Measurements from ENCODE around the gene EDEM2. TPM values are rescaled to one million over a fixed set of nuclear protein-coding genes. Genes with fewer than 3 reads are reported as not detected.

The EDEM2 gene
- total RNA-seq, 4 donors from 2014 or later, result 13.3 to 20.3 (median 14.6) TPM

Small RNA genes lying within 50 kb of the gene (small RNA-seq; reads per million reads assigned to genes)
- gene RF00275, result 0 reads per million in 3 donors
- gene RNA5SP483, result 0 reads per million in 3 donors

Other genes starting within 250 kb of the EDEM2 start
- gene GSS, start 191.5 kb downstream of the EDEM2 start, total RNA-seq, result 10 to 100 TPM; 27.7 to 36.1 (median 28.5) TPM
- under 1 TPM; 0.17 to 0.84 (median 0.37) TPM for gene MYH7B, start 191.5 kb downstream of the EDEM2 start, total RNA-seq
- 10 to 100 TPM; 44.1 to 58.2 (median 52.1) TPM for gene TRPC4AP, start 54.5 kb downstream of the EDEM2 start, total RNA-seq
- gene PROCR, start 24.7 kb upstream of the EDEM2 start, total RNA-seq, result 10 to 100 TPM; 18.3 to 74.7 (median 38.1) TPM
- gene MMP24, start 79.4 kb upstream of the EDEM2 start, total RNA-seq, result 1 to 10 TPM in 3 of 4 donors, under 1 TPM in 1; 0.83 to 4.0 (median 2.0) TPM
- 10 to 100 TPM; 27.7 to 37.8 (median 32.0) TPM for gene MMP24OS, start 130.8 kb upstream of the EDEM2 start, total RNA-seq
- gene EIF6, start 137.4 kb upstream of the EDEM2 start, total RNA-seq, result 100 to 1,000 TPM in 1 of 4 donors, 10 to 100 TPM in 3; 47.8 to 106 (median 85.0) TPM
- gene FAM83C, start 145.1 kb upstream of the EDEM2 start, total RNA-seq, result not detected

Data from esophagus muscularis mucosa (tissue), 4 donors.